ENCODE data around the gene KDM5C.

Gene KDM5C

DNA sequence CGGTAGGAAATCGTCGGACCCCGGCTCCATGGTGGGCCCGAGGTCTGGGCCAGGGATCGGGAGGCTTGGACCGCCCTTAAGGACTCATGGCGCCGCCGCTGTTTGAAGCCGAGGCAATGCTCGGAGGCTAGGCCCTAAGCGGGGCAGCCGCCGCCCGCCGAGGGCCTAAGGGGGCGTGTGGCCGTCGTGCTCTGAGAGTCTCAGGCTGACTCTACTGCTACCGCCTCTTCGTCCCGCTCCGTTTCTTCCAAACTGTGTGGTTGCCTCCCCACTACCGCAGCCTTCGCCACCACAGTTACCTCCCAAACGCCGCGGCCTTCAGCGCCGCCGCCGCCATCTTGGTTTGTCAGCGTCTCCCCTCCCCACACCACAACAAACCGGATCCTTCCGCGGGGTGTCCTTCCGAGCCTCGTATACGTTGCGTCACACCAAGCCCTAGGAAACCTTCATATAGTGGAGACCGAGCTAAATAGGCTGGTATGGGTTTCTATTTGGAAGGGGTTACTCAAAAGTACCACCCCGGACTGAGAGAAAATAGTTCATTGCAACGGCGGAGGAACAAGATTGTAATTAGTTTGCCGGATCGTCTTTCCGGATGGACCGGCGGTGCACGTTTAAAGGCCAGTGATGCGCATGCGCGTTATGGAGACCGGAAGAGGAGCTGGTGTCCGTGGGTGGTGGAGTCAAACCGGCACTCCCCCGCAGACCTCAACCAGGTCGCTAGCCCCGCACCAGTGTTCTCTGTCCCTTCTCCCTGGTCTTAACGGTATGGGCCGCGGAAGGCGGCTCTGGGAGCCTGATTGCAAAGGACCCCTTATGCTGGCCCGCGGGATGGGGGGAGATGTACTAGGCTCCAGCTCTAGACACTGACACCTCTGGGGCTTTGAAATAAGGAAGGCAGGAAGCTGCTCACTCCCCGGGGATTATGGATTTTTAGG is at the start of gene KDM5C:
TSS of gene KDM5C (minus strand) at position 348 of the 938 bp plus-strand sequence. CDS start at position 30, 318 bp downstream.
- peak; percentile 92 for DNase-seq

DNA sequence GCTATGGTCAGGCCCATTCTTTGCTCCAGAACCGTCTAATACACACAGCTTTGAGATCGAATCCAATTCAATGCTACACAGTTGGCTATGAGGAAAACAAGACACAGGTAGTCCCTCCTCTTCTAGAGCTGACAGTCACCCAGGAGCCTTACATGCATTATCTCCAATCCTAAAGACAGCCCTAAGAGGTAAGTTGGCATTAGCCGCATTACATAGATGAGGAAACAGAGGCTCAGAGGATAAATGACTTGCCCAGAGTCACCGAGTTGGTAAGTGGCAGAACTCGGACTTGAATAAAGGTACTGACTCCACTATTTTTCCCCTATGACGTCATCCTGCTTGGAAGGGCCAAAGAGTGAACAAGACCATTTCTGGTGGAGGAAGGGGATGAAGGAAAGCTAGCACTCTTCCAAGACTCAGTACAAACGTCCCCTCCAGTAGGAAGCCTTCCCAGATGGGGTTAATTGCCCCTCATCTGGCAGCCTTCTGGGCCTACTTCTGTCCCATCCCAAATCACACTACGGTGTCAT is 47.9 kb upstream of the KDM5C start:
- no peak for DNase-seq

DNA sequence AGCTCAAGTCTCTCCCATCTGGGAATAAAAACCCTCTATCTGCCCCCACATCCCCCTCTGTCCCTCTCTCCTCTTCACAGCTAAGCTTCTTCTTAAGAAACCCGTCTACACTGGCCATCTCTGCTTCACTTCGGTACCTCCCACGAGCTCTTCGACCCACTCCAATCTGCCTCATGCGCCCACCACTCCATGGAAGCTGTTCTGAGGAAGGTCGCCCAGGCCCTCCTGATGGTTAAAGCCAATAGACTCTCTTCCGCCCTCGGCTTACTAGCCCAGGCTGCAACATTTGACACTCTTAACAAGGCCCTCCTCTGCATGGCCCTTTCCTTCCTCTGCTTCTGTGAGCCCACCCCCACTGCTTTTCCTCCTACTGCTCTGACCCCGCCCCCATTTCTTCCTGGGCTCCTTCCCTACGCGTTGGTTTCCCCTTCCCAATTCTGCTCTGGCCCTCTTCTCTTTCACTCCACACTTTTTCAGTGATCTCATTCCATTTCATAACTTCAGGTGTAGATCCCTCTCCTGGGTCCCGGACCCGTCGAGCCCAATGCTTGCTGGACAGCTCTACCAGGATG is 44.6 kb upstream of the KDM5C start:
- DNase-seq, result no peak

DNA sequence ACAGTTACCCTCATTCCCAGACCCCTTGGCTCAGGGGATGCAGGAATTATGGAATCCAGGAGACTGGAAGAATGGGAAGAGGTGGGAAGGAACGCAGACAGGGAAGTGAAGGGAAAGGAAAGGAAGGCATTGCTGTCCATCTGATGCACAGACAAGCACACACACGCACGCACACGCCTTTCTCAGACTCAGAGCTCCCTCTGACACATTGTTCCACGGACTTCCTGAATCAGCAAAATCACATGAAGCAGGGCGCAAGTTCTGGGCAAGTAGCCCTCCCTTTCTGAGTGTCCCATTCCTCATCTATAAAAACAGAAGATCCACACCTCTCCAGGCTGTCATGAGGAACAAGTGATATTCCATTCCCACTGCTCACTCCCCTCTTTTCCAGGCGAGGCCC is 43.2 kb upstream of the KDM5C start:
- DNase-seq, result no peak

DNA sequence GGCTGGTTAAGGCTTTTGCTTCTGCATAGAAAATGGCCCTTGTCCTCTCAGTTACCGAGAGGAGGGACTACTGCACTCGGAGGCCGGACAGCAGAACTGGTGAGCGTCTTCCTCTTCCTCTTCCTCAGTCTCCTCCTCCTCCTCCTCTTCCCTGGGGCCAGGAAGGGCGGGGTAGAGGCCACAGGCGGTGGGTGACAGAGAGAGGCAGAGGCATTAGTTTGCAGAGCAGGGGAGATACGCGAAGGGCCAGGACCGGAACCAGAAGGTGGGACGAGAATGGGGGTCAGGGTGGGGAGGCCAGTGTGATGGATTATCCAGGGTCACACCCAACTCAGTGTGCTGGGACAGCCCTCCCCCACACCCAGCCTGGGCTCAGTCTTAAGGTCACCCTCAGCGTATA is 41.9 kb upstream of the KDM5C start:
- DNase-seq, result no peak

DNA sequence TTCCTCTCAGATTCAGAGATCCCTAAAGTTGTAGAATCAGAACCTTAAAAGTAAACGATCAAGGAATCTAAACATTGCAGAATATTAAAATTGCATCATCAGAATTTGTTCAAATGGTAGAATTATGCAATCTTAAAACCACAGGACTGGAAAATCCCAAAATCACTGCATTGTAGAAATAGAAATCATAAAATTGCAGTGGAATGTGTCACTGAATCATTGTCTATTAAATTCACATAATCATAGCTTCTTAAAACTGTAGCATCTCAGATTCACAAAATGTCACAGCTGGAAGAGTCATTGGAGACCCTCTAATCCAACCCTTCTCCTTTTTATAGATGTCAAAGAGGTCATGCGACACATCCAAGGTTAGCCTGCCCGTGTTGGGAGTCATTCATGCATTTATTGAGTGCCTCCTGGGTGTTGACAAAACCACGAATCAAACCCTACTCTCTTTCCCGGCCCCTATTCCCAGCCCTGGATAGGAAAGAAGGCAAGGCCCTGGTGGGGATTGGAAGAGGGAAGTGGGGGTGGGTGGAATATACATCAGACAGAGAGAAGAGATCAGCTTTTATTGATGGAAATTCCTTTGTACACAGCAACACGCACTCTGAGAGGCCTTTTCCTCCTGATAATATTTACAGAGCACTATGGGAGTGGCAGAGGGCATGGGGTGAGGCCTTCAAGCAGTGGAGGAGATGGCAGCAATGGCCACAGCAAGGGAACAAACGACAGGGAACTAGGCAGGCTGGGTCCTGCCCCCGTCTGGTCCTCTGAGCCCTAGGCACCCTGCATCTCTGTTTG is 41.0 kb upstream of the KDM5C start:
- no peak for DNase-seq

DNA sequence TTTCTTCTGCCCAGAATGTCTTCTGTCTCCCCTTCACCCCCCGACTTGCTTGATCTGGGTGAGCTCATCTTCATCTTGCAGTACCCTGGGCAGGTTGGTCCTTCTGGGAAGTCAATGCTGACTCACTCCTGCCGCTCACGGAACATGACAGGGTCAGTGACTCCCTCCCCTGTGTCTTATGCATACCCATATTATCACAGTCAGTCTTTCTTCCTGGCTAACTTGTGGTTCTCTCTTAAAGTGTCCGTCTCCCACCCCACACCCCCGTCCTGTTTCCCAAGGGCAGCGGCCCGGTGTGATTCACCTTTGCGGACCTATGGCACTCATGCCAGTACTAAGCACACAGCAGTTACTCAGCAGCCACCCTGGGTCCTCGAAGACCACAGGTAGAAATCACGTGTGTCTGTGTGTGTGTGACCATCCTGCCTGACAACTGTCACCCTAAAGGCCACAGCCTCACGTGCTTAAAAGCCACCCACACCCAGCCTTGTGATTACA is 38.6 kb upstream of the KDM5C start:
- DNase-seq, result no peak

DNA sequence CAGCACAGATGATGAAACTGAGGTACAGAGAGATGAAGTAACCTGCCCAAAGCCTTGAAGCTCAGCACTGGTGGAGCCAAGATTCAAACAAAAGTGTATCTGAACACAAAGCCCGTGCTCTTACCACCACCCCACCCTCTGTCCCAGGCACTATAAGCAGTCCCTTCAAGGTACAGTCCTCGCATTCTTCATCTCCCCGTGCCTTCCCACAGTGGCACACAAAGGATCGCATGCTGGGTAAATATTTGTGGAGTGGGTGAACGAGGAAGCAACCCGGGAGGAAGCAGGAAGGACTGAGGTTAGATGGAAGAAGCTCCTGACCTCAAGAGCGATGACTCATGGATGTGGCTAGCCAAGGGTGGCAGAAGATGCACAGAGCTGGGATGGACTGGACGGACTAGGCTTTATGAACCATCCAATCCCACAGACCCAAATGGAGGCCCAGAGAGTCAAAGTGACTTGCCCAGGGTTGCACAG is 37.9 kb upstream of the KDM5C start:
- DNase-seq, result no peak

DNA sequence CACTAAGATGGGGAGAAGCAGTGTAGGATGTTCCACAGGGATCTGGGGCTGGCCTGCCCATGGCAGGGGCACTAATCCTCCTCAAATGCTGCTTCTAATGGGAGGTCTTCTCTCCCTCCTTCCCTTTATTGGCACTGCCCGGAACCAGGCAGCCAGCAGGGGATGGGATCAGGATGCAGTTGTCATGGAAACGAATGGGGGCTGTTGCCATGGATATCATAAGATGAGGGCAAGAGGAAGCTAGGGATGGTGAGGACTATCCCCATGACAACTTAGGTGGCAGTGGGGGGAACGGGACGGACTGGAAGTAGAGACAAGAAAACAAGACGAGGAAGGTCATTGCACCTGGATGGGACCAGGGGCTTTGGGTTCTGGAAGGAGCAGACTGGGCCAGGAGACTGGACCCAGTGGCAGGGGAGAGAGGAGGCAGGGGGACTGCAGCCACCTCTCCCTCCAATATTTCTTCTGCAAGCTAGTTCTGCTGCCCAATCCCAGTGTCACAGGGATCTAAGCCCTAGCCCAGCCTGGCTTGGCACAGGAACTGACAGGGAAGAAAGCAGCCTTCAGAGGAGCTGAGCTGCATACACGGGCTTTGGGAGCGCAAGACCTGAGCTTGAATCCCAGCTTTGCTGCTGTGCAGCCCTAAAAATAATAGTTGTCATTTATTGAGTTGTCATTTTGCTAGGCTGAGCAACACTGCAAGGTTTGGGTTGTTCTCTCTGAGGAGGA is 37.3 kb upstream of the KDM5C start:
- no peak for DNase-seq

DNA sequence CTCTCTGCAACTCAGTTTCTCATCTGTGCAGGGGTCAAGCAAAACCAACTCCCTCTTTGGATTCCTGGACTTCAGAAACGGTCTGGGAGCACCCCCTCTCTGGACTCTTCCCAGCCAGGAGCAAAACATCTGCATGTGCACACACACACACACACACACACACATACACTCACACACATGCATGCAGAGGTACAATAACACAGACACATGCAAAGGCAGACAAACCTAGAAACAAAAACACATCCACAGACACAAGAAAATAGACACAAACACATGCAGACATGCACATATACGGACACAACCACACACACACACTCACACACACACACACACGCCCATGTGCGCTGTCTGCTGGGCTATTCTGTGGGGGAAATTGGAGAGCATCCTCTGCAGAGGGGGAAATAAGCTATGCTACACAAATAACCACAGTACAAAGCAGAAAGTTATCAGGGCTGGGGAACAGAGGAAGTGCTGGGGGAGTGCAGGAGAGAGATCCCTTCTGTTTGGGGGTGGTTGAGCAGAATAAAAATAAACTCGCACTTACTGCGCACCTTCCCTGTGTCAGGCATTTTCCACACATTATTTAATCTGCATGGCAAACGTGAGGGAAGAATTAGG is 36.5 kb upstream of the KDM5C start:
- DNase-seq, result no peak

DNA sequence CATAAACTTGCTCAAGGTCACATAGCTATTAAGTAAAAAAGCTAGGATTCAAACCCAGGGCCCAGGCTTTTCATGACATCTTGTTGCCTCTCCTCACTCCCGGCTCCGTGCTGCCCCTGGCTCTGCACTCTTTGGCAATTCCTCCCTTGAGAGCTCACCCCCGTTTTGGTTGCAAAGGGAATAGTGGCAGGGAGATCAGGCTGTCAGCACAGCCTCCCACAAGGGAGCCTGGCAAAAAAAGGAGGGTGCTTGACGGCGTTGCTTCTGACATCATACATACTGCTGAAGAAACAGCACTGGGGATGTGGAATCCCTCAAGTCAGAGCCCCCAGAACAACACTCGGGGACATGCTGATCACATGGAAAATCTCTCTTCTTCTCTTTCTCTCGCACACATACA is 35.8 kb upstream of the KDM5C start:
- no peak for DNase-seq

DNA sequence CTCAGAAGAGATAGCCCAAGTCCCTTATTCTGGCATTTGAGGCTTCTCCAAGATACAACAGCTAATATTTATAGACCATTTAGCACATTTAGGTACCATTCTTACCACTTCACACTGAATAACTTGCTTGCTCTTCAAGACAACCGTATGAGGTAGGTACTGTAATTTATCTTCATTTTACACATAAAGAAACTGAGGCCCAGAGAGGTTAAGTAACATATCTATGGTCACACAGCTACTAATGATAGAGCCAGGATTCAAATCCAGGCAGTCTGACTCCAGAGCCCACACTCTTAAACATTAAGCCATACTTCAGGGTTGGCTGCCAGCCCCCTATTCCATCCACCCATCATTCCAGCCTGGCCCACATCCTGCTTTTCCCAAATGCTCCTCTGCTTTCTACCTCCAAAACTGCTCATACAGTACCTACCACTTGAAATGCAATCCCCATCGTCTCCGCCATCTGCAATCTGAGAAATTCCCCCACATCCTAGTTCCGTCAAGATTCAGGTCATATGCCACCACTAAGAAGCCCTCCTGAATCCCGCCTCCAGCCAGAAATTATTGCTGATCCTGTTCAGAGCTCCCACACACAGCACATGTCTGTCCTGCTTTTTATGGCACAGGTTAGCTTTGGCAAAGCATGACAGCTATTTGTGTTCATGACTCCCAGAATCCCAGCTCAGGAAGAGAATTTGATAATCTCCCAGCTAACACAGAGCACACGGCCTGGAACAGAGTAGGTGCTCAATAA is 32.8 kb upstream of the KDM5C start:
- DNase-seq, result no peak

DNA sequence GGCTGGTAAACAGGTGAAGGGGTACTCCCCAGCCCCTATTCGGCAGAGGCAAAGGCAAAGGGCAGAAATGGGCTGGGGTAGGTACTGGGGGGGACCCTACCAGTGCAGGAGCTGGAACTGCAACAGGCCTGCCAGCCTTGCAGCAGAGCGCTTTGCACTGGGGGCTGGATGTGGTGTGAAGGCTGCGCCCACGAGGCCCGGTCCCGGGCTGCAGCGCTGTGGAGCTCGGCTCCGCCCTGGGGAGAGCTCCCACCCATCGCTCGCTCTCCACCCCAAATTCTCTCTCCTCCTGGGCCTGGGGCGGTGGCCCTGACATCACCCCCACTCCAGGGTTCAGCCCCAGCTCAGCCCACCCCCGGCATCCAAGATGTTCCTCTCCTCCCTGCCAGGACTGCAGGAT is 32.2 kb upstream of the KDM5C start:
- DNase-seq, result no peak

DNA sequence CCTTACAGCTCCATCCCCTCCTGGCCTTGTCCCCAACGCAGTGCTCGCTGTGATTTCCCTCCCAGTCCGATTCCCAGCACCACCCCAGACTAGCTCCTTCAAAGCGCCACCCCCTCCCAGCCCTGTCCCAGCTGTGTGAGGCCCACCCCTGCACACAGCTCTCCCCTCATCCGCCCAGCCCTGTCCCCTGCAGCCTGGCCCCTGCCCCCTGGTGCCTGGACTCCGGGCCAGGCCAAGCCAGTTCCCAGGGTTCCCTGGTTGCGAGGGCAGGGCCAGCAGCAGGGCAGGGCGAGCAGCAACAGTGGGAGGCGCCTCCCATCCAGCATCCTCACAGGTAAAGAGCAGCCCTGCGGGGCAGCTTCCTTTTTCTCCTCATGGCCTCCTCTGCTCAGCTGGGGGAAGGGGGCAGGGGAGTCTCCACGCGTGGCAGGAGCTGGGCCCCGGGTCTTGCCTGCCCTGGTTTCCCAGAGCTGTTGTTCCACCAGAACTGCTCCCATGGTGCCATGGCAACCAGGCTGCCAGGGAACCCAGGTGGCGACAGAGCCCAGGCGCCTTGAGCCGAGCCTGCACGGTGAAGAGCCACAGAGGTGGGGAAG is 31.5 kb upstream of the KDM5C start:
- DNase-seq, result no peak

DNA sequence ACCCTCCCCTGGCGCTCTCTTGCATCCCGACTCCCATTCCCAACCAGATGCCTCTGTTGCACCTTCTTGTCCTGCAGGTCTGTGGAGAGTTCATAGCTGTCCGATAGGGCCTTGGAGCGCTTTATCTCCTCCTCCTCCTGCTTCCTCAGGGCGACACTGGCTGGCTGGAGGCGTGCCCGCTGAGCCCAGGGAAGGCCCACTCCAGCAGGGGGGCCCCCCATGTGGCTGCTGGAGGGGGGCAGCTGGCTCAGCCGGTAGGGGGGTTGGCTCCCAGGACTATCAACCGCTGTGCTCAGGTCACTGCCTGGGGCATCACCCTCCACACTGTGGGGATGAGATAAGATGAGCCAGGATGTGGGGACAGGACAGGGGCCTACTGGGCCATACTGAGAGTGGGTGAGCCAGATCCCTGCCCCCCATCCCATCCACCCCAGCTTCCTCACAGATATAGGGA is 30.8 kb upstream of the KDM5C start:
- DNase-seq, result no peak

DNA sequence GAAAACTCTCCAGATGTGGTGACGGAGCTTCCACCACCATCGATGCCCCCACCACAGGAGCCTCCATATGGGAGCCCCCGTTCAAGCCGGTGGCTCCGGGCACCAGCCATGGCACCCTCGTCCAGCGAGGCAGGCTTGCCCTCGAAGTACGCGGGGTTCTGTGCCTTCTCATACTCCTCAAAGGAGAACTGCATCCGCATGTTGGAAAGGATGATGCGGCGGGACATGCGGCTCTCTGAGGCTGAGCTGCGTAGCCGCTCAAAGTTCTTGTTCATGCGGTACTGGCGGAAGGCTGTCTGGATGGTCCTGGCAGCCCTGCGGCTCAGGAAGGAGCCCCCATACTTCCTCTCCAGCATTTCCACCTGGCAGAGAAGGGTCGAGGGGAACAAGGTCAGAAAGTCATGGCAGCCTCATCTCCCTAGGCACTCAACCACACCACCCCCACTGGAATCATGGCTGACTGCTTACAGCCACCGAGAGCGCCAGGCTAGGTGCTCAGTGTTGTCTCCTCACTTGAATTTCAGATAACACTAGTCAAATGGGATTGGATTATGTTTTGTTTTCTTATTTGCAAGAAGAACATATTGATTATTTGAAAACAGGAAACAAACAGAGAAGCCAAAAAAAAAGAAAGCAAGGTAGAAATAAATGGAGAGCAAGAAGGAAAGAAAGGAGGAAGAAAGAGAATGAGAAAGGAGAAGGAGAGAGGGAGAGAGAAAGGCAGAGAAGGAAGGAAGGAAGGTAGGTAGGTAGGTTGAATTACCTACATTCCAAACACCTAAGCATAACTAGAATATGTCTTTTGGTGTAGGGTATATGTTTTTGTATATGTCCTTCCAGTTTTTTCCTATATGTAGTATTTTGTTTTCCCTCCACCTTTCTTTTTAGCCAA is 29.8 kb upstream of the KDM5C start:
- DNase-seq, result no peak

DNA sequence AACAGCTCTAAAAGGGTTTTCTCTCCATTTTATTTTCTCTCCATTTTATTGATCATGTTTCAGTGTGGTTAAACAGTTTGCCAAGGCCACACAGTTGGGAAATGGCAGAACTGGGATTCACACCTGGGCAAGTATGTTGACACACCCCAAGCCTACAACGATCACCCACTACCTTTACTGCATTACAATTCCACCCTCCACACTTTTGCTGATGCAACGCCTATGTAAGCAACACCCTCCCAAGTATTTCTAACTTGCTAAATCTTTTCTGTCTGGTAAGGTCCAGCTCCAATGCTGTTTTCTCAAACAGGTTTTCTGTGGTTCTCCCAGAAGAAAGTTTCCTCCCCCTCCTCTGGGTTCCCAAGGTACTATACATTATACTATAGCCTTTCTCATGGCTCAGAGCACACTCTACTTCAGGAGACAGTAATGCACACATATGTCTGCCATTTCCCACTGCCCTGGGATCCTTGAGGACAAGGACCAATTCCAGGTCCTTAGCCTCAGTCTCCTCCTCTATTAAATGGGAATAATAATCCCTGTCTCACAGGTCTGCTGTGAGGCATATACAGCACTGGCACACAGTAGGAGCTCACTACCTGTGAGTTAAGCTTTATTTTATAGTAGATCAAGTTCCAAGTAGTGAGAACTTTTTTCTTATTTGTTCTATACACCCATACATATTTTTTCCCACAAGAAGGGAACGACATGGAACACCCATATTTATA is 28.4 kb upstream of the KDM5C start:
- DNase-seq, result no peak

DNA sequence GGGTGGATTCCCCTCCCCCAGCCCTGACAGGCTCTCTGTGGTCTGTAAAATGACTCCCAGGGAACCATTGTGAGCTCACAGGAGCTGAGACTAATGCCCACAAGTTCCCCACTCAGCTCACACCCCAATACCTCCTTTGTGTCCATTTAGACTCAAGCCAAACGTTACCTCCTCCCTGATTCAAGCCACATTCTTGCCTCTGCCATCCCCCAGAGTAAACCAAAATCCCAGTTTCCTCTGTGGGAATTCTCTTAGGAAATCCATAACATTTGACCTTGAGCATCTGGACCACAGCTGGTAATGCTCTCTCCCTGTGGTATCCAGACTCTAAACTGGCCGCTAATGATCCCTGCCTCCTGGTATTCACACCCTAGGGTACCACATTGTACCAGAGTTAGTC is 26.3 kb upstream of the KDM5C start:
- no peak for DNase-seq

DNA sequence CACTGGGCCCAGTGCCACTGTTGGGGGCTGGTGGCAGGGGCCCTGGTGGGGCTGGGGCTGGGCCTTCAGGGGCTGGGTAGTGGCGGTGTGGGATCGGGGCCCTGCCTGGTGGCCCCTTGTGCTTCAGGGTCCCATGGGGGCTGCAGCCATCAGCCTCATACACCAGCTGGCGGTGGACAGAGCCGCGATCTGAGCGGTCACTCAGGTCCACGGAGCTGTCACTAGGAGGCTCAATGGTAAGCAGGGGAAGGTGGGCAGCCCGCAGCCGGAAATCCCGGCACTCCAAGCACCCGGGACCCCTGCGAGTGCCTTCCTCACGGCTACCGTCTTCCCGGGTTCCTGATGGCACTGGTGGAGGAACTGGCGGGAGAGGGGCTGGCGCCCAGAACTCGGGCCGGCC is 25.5 kb upstream of the KDM5C start:
- no peak for DNase-seq
